NOMO-1 treated with DMSO at 0.1 percent for 48 hours (cell line): ENCODE data around the gene NUDT16L1.
"Not testable (repeated sequence)": the region's sequence is repeated elsewhere in the genome, so short reads cannot be mapped to it uniquely, and the experiment has no call there.

Source experiments
- DNase-seq: peaks from one replicate; lab custom pipeline; 2025; ENCODE audit not compliant: unreplicated experiment; lab: John Stamatoyannopoulos, UW

NUDT16L1 gene

GRCh38 chr16:4713663-4714501 lies 20.5 kb downstream of the NUDT16L1 start:
- no peak for DNase-seq

GRCh38 chr16:4714996-4715395 lies 21.6 kb downstream of the NUDT16L1 start:
- DNase-seq: no peak

- no peak for DNase-seq
Measured at GRCh38 chr16:4718466-4718865, 25.1 kb downstream of the NUDT16L1 start.

GRCh38 chr16:4723071-4723767 lies 29.9 kb downstream of the NUDT16L1 start:
- no peak for DNase-seq

GRCh38 chr16:4724661-4725270 lies 31.4 kb downstream of the NUDT16L1 start:
- no peak for DNase-seq

GRCh38 chr16:4726616-4727015 lies 33.3 kb downstream of the NUDT16L1 start:
- no peak for DNase-seq

GRCh38 chr16:4728676-4729075 lies 35.3 kb downstream of the NUDT16L1 start:
- no peak for DNase-seq

- DNase-seq: no peak
Measured at GRCh38 chr16:4729876-4730275, 36.5 kb downstream of the NUDT16L1 start.

- DNase-seq: no peak
Measured at GRCh38 chr16:4733211-4733742, 39.9 kb downstream of the NUDT16L1 start.

GRCh38 chr16:4733747-4734062 lies 40.3 kb downstream of the NUDT16L1 start:
- DNase-seq: no peak

GRCh38 chr16:4734063-4734729 lies 40.8 kb downstream of the NUDT16L1 start, which contains the start of the genes ANKS3 and DNAAF8:
Gene ANKS3, minus strand, starts transcription at chr16:4734271. Its CDS starts 4,122 bp downstream, at chr16:4730149.
Gene DNAAF8, plus strand, starts transcription at chr16:4734537. Its CDS starts 1,978 bp downstream, at chr16:4736515.
- DNase-seq: peak; percentile 93

GRCh38 chr16:4734730-4735535 lies 41.6 kb downstream of the NUDT16L1 start:
- peak; percentile 70 for DNase-seq

GRCh38 chr16:4736546-4736945 lies 43.2 kb downstream of the NUDT16L1 start:
- no peak for DNase-seq

- DNase-seq: no peak
Measured at GRCh38 chr16:4737545-4737944, 44.2 kb downstream of the NUDT16L1 start.

- not testable (repeated sequence) for DNase-seq
Measured at GRCh38 chr16:4738370-4738769, 45.0 kb downstream of the NUDT16L1 start.

GRCh38 chr16:4743226-4743878 lies 50.0 kb downstream of the NUDT16L1 start:
- DNase-seq: no peak

GRCh38 chr16:4744555-4745273 lies 51.4 kb downstream of the NUDT16L1 start:
- no peak for DNase-seq

- no peak for DNase-seq
Measured at GRCh38 chr16:4745274-4745569, 51.9 kb downstream of the NUDT16L1 start.
